ENCODE results near the gene QPRT.
"Not testable (repeated sequence)": the region's sequence is repeated elsewhere in the genome, so short reads cannot be mapped to it uniquely, and the experiment has no call there.

QPRT gene

DNA sequence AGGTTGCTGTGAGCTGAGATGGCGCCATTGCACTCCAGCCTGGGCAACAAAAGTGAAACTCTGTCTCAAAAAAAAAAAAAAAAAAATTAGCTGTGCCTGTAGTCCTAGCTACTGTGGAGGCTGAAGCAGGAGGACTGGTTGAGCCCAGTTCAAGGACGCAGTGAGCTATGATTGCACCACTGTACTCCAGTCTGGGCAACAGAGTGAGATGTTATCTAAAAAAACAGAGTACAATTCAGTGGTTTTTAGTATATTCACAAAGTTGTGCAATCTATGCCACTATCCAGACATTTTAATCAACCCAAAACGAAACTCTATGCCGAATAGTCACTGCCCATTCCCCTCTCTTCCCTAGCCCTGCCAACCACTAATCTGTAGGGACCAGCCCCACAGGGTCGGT is 41.7 kb downstream of the QPRT start:
- DNase-seq, result no peak

DNA sequence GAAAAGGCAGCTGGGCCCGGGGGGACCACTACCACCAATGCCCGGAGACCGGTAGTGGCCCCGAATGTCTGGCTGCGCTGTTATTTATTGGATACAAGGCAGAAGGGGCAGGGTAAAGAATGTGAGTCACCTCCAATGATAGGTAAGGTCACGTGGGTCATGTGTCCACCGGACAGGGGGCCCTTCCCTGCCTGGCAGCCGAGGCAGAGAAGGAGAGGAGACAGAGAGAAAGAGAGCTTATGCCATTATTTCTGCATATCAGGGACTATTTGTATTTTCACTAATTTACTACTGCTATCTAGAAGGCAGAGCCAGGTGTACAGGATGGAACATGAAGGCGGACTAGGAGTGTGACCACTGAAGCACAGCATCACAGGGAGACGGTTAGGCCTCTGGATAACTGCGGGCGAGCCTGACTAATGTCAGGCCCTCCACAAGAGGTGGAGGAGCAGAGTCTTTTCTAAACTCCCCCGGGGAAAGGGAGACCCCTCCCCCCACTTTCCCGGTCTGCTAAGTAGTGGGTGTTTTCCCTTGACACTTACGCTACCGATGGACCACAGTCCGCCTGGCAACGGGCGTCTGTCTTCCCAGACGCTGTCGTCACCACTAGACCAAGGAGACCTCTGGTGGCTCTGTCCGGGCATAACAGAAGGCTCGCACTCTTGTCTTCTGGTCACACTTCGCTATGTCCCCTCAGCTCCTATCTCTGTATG is 42.3 kb downstream of the QPRT start:
- DNase-seq, result not testable (repeated sequence)

DNA sequence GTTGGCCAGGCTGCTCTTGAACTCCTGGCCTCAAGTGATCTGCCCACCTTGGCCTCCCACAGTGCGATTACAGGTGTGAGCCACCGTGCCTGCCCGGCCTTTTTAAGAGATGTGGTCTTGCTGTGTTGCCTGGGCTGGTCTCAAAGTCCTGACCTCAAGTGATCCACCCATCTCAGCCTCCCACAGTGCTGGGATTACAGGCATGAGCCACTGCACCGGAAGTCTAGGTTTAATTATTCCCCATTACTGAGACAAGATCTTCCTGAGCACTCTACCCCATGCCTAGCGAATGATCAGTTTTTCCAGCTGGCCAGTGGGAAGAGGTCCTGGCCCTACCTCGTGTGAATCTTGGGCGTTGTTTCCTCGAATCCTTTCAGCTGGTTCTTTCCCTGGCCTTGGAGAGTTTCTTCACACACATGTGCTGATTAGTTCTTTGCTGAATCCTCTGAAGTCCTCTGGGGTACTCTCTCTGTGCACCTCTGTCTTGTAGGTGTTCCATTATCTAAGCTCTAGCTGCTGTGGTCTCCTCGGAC is 47.9 kb downstream of the QPRT start:
- DNase-seq, result no peak

DNA sequence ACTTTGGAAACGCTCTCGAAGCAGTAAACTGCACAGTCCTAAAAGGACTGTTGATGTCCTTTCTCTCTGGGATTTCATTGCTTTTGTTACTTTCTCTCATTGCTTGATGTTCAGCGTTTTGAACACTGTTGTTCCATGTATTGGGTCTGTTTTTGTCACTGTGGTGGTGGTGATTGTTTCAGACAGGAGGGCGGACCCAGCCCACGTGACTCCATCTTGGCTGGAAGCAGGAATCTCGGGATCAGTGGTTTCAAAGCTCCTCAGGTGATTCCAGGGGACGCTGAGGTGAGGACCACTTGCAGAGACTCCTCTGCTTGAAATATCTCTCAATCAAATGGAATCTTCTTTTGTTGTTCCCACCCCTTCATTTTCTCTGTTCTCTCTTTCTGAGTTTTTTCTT is 48.5 kb downstream of the QPRT start:
- DNase-seq, result no peak

DNA sequence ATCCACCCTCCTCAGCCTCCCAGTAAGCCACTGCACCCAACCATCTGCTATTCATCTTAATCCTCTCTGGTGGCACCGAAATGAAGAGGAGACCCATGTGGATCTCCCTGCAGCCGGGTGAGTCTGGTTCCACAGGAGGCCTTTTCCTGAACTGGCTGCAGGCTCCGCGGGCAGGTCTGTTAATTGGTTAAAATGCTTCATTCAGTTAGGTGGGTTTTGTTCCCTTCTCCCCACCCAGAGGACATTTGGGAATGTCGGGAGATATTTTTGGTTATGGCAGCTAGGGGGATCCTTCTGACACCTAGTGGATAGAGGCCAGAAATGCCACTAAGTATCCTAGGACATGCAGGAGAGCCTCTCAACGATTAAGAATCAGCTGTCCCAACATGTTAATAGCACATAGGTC is 50.1 kb downstream of the QPRT start:
- no peak for DNase-seq

DNA sequence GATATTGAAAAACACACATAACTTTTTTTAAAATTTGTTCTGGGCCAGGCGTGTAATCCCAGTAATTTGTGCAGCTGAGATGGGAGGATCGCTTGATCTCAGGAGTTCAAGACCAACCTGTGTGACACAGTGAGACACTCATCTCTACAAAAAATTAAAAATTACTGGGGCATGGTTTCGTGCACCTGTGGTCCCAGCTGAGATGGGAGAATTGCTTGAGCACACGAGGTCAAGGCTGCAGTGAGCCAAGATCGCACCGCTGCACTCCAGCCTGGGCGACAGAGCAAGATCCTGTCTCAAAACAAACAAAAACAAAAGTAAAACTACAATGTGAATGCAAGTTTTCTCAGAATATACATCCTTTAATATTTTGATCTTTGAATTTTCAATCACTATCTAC is 51.7 kb downstream of the QPRT start:
- DNase-seq, result no peak

DNA sequence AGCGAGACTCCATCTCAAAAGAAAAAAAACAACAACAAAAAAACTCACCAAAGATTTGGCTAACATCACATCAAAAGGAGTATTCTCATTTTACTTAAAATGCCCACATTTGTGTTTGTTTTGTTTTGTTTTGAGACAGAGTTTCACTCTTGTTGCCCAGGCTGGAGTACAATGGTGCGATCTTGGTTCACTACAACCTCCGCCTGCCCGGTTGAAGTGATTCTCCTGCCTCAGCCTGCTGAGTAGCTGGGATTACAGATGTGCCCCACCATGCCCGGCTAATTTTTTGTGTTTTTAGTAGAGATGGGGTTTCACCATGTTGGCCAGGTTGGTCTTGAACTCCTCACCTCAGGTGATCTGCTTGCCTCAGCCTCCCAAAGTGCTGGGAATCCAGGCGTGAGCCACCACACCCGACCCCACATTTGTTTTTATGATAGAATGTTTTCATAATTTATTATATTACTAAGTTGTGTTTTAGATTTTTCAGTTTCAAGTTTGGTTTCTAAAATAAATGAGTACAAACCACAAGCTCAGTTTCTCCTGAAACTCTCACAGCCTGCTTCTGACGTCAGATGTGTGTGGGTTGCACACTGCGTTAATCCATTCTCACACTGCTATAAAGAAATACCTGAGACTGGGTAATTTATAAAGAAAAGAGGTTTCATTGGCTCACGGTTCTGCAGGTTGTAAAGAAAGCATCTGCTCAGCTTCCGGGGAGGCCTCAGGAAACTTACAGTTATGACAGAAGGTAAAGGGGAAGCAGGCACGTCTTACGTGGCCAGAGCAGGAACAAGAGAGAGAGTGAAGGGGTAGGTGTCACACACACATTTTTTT is 53.0 kb downstream of the QPRT start:
- DNase-seq, result not testable (repeated sequence)

DNA sequence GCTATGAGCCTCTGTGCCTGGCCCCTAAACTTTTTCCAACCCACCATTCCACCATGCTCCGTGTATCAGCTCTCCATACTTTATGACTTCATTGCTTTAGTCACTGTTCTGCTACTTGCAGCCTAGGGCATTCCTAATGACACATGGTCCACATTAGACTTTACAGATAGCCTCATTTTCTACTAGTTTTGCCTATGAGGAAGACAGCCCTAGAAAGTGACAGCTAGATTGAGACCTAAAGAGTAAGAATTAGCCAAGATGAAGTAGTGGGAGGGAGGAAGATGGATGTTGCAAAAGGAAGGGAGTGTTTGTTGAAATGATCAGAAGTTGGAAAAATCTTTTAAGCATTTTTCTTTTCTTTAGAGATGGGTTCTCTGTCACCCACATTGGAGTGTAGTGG is 55.8 kb downstream of the QPRT start:
- no peak for DNase-seq

DNA sequence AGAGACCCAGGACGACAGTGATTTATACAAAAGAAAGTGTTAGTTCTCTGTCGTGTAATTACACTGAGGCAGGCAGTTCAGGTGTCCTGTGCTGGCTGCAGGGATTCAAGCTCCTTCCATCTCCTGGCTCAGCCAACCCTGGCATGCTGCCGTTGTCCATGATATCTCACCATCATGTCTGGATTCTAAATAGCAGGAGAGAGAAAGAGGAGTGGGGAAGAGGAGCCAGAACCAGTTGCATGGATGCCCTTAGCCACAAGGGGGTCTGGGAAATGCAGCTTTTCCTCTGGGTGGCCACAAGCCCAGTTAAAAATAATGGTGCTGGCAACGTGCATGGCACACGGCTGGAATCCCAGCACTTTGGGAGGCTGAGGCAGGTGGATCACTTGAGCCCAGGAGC is 57.1 kb downstream of the QPRT start:
- no peak for DNase-seq

DNA sequence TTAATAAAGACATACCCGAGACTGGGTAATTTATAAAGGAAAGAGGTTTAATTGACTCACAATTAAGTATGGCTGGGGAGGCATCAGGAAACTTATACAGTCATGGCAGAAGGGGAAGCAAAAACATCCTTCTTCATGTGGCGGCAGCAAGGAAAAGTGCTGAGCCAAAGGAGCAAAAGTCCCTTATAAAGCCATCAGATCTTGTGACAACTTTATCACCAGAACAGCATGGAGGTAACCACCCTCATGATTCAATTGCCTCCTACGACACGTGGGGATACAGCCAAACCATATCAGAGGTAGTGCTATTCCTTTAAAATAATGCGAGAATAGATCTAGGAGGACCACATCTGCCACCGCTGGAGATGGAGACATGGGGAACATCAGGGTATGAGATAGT is 57.8 kb downstream of the QPRT start:
- DNase-seq, result no peak

DNA sequence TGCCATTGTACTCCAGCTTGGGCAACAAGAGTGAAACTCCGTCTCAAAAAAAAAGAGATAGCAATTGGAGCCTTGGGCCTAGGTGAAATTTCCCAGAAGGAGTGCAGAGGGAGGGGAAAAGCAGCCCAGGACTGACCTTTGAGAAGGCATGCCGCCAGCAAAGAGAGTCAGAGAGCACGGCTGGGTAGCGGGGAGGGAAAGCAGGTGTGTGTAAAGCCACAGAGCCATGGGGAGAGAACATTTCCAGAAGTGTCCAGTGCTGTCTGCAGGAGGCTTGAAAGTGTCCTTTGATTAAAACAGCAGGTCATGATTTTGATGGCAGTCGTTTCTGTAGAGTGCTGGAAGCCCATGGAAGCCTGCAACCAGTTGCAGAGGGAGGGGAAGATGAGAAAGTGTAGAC is 58.7 kb downstream of the QPRT start:
- DNase-seq, result no peak

DNA sequence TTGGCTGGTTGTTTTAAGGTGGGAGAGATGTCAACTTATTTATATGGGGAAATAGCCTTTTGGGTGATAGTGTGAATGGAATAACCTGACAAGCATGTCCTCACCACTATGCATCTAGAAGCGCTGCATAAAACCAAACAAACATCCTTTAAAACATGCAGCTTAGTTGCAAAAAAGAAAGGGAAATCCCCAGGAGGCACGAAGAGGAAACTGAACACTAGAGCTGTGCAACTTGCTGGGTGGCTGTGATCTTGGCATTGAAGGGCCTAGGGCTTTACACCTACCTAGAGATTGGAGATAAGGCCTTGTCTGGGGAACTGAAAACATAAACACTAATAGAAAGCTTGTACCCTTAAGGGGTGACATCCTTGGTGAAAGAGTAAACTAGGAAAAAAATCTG is 59.5 kb downstream of the QPRT start:
- no peak for DNase-seq

DNA sequence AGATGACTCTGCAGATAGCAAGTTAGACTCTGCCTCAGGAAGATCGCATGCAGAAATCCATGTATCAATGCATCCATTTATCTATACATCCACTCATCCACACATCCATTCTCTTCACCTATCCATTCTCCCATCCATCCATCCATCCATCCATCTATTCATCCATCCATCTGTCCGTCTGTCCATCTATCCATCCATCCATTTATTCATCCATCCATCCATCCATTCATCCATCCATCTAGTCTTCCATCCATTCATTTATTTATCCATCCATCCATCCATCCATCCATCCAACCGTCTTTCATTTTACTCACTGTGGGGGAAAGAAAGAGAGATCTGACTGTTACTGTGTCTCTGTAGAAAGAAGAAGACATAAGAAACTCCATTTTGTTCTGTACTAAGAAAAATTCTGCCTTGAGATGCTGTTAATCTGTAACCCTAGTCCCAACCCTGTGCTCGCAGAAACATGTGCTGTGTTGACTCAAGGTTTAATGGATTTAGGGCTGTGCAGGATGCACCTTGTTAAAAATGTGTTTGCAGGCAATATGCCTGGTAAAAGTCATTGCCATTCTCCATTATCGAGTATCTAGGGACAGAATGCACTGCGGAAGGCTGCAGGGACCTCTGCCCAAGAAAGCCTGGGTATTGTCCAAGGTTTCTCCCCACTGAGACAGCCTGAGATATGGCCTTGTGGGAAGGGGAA is 61.1 kb downstream of the QPRT start:
- DNase-seq, result not testable (repeated sequence)

DNA sequence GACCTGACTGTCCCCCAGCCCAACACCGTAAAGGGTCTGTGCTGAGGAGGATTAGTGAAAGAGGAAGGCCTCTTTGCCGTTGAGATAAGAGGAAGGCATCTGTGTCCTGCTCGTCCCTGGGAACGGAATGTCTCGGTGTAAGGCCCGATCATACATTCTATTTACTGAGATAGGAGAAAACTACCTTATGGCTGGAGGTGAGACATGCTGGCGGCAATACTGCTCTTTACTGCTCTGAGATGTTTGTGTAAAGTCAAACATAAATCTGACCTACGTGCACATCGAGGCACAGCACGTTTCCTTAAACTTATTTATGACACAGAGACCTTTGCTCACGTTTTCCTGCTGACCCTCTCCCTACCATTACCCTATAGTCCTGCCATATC is 61.6 kb downstream of the QPRT start:
- DNase-seq, result not testable (repeated sequence)

DNA sequence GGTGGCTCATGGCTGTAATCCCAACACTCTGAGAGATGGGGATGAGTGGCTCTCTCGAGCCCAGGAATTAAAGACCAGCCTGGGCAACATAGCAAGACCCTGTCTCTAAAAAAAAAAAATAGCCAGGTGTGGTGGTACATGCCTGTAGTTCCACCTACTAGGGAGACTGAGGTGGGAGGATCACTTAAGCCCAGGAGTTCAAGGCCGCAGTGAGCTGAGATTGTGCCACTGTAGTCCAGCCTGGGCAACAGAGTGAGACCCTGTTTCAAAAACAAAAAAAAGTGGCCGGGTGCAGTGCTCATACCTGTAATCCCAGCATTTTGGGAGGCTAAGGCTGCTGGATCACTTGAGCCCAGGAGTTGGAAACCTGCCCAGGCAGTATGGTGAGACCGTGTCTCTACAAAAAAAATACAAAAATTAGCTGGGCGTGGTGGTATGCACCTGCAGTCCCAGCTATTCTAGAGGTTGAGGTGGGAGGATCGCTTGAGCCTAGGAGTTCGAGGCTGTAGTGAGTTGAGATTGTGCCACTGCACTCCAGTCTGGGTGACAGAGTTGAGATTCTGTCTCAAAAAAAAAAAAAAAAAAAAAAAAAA is 63.8 kb downstream of the QPRT start:
- DNase-seq, result no peak

DNA sequence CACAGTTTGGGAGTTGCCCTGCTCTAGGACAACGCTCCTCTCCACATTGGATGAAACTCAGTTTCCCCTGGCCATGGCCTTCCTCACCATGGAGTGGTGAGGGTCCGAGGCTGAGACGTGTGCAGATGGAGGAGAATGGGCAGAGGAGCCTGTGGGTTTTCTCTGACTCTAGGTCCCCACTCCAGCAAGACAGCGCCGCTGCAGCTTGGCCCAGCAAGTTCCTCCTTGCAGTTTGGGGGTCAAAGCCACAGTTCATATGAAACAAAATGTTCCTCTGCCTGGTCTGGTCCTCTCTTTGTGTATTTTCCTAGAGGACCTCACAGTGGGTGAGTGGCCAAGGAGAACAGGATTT is 64.5 kb downstream of the QPRT start:
- no peak for DNase-seq

DNA sequence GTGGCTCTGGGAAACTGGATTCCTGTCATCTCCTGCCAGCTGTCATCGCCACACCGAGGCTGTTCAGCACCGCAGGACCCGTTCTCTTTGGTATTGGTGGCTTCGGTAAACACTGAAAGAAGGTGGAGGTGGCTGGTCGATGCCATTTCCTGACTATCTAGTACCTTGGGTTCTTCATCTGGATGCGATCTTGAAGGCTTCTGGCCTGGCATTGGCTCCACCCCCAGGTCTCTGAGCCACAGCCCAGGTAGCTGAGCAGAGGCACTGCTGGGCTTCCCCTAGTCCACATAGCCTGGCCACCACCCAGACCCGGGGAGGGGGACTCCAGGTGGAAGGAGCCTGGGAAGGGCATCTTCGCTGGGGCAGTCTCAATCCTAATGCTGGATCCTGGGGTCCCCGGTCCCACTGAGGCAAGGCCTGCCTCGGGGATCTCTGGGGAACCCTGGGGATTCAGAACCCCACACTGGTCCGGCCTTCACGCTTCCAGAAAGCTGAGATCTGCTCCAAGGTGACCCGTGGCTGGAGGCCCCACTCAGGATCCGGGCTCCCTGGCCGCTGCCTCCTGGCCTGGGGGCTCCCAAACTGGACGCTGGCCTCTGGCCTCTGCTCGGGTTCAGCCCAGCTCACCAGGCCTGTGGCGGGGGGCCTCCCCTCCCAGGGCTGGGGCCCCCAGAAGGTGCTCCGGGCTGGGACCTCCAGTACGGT is 65.0 kb downstream of the QPRT start:
- no peak for DNase-seq

DNA sequence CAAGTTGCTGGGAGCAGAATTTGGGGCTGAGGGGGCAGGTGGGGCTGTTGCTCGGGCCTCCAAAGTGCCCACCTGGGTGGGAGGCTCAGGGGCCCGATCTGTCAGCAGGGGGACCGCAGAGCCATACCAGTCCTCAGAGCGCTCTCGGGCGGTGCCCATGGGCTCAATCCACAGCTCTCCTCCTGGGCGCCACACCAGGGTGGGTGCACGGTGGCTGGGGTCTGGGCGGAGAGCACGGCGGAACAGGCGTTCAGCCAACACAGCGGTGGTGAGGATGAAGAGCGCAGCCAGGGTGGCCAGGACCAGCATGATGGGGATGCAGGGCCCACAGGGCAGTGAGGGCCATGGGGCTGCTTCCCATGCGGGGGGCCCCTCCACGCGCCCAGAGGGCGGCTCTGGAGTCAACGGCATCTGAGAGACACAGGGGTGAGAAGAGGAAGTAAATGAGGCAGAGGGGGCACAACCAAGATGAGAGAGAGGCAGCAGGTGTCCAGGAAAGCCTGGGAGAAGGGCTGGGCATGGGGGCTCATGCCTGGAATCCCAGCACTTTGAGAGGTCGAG is 65.6 kb downstream of the QPRT start:
- DNase-seq, result no peak

DNA sequence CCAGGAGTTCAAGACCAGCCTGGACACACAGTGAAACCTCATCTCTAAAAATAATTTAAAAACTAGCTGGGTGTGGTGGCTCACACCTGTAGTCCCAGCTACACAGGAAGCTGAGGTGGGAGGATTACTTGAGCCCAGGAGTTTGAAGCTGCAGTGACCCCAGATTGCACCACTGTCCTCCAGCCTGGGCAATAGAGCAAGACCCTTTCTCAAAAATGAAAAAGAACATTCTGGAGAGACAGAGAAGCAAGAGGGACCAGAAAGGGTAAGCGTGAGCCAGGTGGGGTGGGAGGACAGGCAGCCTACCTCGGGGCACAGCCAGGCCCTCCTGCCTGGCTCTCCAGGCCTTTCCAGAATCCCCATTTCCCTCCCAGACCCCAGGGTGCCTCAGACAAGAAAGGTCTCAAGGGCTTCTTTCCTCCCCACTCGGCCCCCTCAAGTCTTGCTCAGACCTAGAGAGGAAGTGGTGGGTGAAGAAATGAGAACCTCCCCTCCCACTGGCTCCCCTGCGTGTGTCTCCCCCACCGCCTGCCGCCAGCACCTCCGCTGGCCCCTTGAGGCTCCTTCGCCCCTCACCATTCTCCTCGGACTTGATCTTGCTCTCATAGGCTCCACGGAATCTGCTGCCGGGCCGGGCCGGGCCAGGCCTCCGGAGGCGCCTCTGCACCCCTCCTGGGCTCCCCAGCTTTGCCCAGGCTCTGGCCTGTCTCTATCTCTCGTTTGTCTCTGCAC is 66.3 kb downstream of the QPRT start:
- DNase-seq, result no peak

DNA sequence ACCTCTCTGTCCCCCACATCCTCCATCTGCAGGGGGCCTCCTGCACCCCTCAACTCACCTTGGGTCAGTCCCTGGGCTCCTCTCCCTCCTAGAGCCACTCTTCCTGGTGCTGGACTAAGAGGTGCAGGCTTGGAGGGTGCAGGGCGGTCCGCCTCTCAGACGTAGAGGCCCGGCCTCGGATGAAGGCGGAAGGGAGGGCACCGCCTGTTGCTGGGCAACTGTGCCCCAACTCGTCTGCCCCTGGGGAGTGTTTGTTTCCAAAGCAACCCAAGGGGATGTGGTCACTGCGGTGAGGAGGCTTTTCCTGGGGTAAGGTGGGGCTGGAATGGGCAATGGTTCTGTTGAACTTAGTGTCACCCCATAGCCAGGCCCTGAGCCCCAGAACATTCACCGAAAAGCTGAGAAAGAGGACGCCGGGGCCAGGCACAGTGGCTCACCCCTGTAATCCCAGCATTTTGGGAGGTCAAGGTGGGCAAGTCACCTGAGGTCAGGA is 66.9 kb downstream of the QPRT start, which contains the start of gene C16orf54:
Gene C16orf54 (minus strand): TSS at position 138 of the 493 bp plus-strand sequence. CDS start 1,039 bp downstream, outside the sequence.
- no peak for DNase-seq

DNA sequence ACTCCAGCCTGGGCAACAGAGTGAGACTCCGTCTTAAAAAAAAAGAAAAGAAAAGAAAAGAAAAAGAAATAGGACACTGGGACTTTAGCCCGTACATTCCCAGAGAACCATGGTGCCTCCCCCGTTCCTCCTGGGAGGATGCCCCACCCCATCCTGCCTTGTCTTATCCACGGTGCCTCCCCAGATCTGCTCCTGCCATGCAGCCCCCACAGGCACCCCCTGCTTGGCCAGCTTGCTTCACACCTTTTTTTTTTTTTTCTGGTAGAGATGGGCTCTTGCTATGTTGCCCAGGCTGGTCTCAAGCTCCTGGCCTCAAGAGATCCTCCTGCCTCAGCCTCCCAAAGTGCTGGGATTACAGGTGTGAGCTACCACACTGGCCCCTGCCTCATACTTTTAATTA is 67.5 kb downstream of the QPRT start:
- not testable (repeated sequence) for DNase-seq

Data from NCI-H1436 treated with DMSO at 0.1 percent for 48 hours (cell line).